Measurements from ENCODE around the gene MMP25.

- TF ChIP-seq CTCF (IDR thresholded peaks at IDR 0.05; ENCODE audit: insufficient read depth, low read depth, low read length), result no peak
- no peak for TF ChIP-seq EZH2 (IDR thresholded peaks at IDR 0.05; ENCODE audit: insufficient read depth, low read length)
Observed at GRCh38 chr16:3084491-3084890, 38.1 kb downstream of the MMP25 start.
